HepG2 (cell line): ENCODE results near the gene PIP4K2B. TPM values are rescaled to one million over a fixed set of nuclear protein-coding genes. Genes with fewer than 3 reads are reported as not detected.

Experiments used
- AGO1 ChIP-seq: fragments of 200-400 bp; formaldehyde crosslinking; IDR thresholded peaks from 2 replicates; pipeline ENCODE4 v1.6.1; 2017; ENCODE audit warnings: mild to moderate bottlenecking, low read depth, low read length, moderate library complexity; ENCODE audit not compliant: poor library complexity, severe bottlenecking
- ATF7-NPFF ChIP-seq: sonication (generic); formaldehyde crosslinking; IDR thresholded peaks from 2 replicates; pipeline ENCODE4 v1.8.1; 2023; ENCODE audit warnings: mild to moderate bottlenecking, low read depth, missing genetic modification reagents, moderate library complexity
- BHLHE40 ChIP-seq: IDR thresholded peaks from 2 replicates; pipeline ENCODE4 v1.6.1; 2011; ENCODE audit warnings: low read length, improper control_type of control experiment
- FOXC1 ChIP-seq: sonication (generic); formaldehyde crosslinking; IDR thresholded peaks from 2 replicates; pipeline ENCODE4 v1.8.0; 2022; ENCODE audit warnings: mild to moderate bottlenecking, missing genetic modification reagents, borderline replicate concordance
- HDAC1 ChIP-seq: sonication (generic); formaldehyde crosslinking; IDR thresholded peaks from 2 replicates; pipeline ENCODE4 v1.5.1; 2020; ENCODE audit warnings: mild to moderate bottlenecking, missing genetic modification reagents
- HNRNPK ChIP-seq: fragments of 200-400 bp; formaldehyde crosslinking; IDR thresholded peaks from 2 replicates; pipeline ENCODE4 v1.6.1; 2018; ENCODE audit warnings: low read length, low read depth, moderate library complexity, mild to moderate bottlenecking; ENCODE audit not compliant: poor library complexity, severe bottlenecking
- KDM4B ChIP-seq: sonication (generic); formaldehyde crosslinking; IDR thresholded peaks from 2 replicates; pipeline ENCODE4 v1.4.0; 2020; ENCODE audit warnings: missing genetic modification reagents
- MXD1 ChIP-seq: sonication (generic); formaldehyde crosslinking; IDR thresholded peaks from 2 replicates; pipeline ENCODE4 v1.4.0; 2020; ENCODE audit warnings: mild to moderate bottlenecking, missing genetic modification reagents
- NCOA1 ChIP-seq: sonication (generic); formaldehyde crosslinking; IDR thresholded peaks from 2 replicates; pipeline ENCODE4 v1.9.0; 2021; ENCODE audit warnings: missing genetic modification reagents
- NFKB2 ChIP-seq: sonication (generic); formaldehyde crosslinking; IDR thresholded peaks from 2 replicates; pipeline ENCODE4 v1.4.0; 2020; ENCODE audit warnings: missing genetic modification reagents, borderline replicate concordance
- POLR2G ChIP-seq: fragments of 200-400 bp; formaldehyde crosslinking; IDR thresholded peaks from 2 replicates; pipeline ENCODE4 v1.6.1; 2018; ENCODE audit warnings: mild to moderate bottlenecking, low read depth, low read length, moderate library complexity
- SSRP1 ChIP-seq: IDR thresholded peaks from 2 replicates; pipeline ENCODE4 v1.6.1; 2016; ENCODE audit warnings: control low read depth
- TOPORS ChIP-seq: sonication (generic); formaldehyde crosslinking; IDR thresholded peaks from 2 replicates; pipeline ENCODE4 v1.8.0; 2023; ENCODE audit warnings: mild to moderate bottlenecking, missing genetic modification reagents
- ZBTB7A ChIP-seq: sonication (generic); formaldehyde crosslinking; IDR thresholded peaks from 2 replicates; pipeline ENCODE4 v1.8.0; 2022; ENCODE audit warnings: mild to moderate bottlenecking, missing genetic modification reagents
- ZC3H13 ChIP-seq: sonication (generic); formaldehyde crosslinking; IDR thresholded peaks from 2 replicates; pipeline ENCODE4 v1.8.1; 2023; ENCODE audit warnings: mild to moderate bottlenecking, missing genetic modification reagents, moderate library complexity
- ZNF143 ChIP-seq: sonication (generic); formaldehyde crosslinking; IDR thresholded peaks from 2 replicates; pipeline ENCODE4 v1.4.0; 2020; ENCODE audit warnings: missing genetic modification reagents
- ZNF574 ChIP-seq: sonication (generic); formaldehyde crosslinking; IDR thresholded peaks from 2 replicates; pipeline ENCODE4 v1.4.0; 2020; ENCODE audit warnings: missing genetic modification reagents
- ZNF740 ChIP-seq: sonication (generic); formaldehyde crosslinking; IDR thresholded peaks from 2 replicates; pipeline ENCODE4 v1.4.0; 2020; ENCODE audit warnings: missing genetic modification reagents
- polyA plus RNA-seq, 8 experiments: library from polyadenylated mRNA; depleted of rRNA in 3 of 8; stranded (reverse) in 7 of 8; unstranded in 1 of 8; fragments of >200 nt; fragmentation: Illumina TruSeq in 4 of 8; extraction: Trizol in 4 of 8; gene quantifications; 2 replicates each; pipeline versions ENCODE4 v1.2.1 to v1.2.3, GENCODE V29; 2011 to 2016; ENCODE audit warnings: low read depth in 4 of 8, missing spikeins in 1 of 8, mixed read lengths in 1 of 8; ENCODE audit not compliant: insufficient read depth in 1 of 8
- total RNA-seq, 5 experiments: library from RNA; depleted of rRNA; stranded (reverse); fragments of >200 nt; fragmentation: Illumina TruSeq; extraction: Trizol; gene quantifications; 2 replicates each; pipeline ENCODE4 v1.2.3, GENCODE V29; 2016; ENCODE audit warnings: low read depth in 1 of 5
- TF ChIP-seq, protein P1 (sequence below): sonication (generic); formaldehyde crosslinking; IDR thresholded peaks from 2 replicates; pipeline ENCODE4 v1.4.0; 2020; ENCODE audit warnings: mild to moderate bottlenecking, missing genetic modification reagents
- TF ChIP-seq, protein P2 (sequence below): sonication (generic); formaldehyde crosslinking; IDR thresholded peaks from 2 replicates; pipeline ENCODE4 v1.8.0; 2022; ENCODE audit warnings: missing genetic modification reagents, mild to moderate bottlenecking, inconsistent platforms, borderline replicate concordance
- TF ChIP-seq, protein P3 (sequence below): sonication (generic); formaldehyde crosslinking; IDR thresholded peaks from 2 replicates; pipeline ENCODE4 v1.4.0; 2020; ENCODE audit warnings: missing genetic modification reagents

The PIP4K2B gene
- total and polyA plus RNA-seq, 2 of the 13 experiments (the other 11 are each of a cell fraction or from before 2014, with no cell fraction given) = 20.4 to 54.0 TPM

- TF ChIP-seq, protein P1, sequence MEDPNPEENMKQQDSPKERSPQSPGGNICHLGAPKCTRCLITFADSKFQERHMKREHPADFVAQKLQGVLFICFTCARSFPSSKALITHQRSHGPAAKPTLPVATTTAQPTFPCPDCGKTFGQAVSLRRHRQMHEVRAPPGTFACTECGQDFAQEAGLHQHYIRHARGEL = 0 out of 2 replicates have a peak, but pooled peaks have one; percentile 64
- no peak for TF ChIP-seq NCOA1 (CRISPR knock-in tag)
- no peak for TF ChIP-seq HDAC1 (CRISPR knock-in tag)
- TF ChIP-seq ZNF143 (CRISPR knock-in tag) = no peak
- TF ChIP-seq, protein P2, sequence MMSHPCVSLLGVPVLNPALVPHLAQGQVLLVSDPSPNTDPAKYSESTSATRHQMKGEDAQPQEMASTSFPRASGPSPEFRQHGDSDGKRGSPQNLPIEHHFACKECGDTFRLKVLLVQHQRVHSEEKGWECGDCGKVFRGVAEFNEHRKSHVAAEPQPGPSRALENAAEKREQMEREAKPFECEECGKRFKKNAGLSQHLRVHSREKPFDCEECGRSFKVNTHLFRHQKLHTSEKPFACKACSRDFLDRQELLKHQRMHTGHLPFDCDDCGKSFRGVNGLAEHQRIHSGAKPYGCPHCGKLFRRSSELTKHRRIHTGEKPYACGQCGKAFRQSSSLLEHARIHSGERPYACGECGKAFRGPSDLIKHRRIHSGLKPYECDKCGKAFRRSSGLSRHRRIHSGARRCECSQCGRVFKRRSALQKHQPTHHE (CRISPR knock-in tag) = 0 out of 2 replicates have a peak, but pooled peaks have one; percentile 66
- TF ChIP-seq ZBTB7A (CRISPR knock-in tag) = peak; percentile 83
- TF ChIP-seq ZNF740 (CRISPR knock-in tag) = 0 out of 2 replicates have a peak, but pooled peaks have one; percentile 26
- TF ChIP-seq MXD1 (CRISPR knock-in tag) = peak; percentile 28; the same call in 1 of the 2 replicates
- no peak for TF ChIP-seq ATF7-NPFF (CRISPR knock-in tag)
- TF ChIP-seq, protein P3, sequence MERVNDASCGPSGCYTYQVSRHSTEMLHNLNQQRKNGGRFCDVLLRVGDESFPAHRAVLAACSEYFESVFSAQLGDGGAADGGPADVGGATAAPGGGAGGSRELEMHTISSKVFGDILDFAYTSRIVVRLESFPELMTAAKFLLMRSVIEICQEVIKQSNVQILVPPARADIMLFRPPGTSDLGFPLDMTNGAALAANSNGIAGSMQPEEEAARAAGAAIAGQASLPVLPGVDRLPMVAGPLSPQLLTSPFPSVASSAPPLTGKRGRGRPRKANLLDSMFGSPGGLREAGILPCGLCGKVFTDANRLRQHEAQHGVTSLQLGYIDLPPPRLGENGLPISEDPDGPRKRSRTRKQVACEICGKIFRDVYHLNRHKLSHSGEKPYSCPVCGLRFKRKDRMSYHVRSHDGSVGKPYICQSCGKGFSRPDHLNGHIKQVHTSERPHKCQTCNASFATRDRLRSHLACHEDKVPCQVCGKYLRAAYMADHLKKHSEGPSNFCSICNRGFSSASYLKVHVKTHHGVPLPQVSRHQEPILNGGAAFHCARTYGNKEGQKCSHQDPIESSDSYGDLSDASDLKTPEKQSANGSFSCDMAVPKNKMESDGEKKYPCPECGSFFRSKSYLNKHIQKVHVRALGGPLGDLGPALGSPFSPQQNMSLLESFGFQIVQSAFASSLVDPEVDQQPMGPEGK (CRISPR knock-in tag) = peak; percentile 55; the same call in 1 of the 2 replicates
- 0 out of 2 replicates have a peak, but pooled peaks have one; percentile 48 for TF ChIP-seq TOPORS
- TF ChIP-seq KDM4B (CRISPR knock-in tag) = 0 out of 2 replicates have a peak, but pooled peaks have one; percentile 47
- peak; percentile 16; the same call in 1 of the 2 replicates for TF ChIP-seq NFKB2
- TF ChIP-seq AGO1 = peak; percentile 97
- TF ChIP-seq HNRNPK = peak; percentile 54
- TF ChIP-seq POLR2G = peak; percentile 56
- peak; percentile 15; the same call in 1 of the 2 replicates for TF ChIP-seq ZNF574 (CRISPR knock-in tag)
- no peak; the same call in 1 of the 2 replicates for TF ChIP-seq SSRP1 (CRISPR knock-in tag)
- TF ChIP-seq BHLHE40 = peak; percentile 49; the same call in 1 of the 2 replicates
- TF ChIP-seq FOXC1 (CRISPR knock-in tag) = no peak
- TF ChIP-seq ZC3H13 (CRISPR knock-in tag) = peak; percentile 77; the same call in 1 of the 2 replicates
Measured at GRCh38 chr17:38735161-38735997, 64.0 kb downstream of the PIP4K2B start (continued).
